ENCODE data around the gene EHMT1.

The EHMT1 gene

DNA sequence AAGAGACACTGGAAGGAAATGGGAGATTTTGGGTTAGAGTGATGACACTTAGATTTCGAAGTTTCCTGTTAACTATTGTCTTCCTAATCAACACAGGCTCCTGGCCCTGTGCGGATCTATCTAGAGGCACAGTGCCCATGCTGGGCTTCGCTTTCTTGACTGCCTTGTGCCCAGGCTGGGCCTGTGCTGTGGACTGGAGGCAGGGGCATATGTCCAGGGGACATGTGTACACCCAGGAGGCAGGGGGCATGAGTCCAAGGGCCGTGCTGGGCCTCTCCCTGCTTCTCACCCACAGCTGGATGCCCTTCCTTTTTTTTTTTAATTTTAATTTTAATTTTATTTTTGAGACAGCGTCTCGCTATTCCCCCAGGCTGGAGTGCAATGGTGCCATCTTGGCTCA, 37.6 kb downstream of the EHMT1 start:
- no peak overlapping the region for H3K27ac ChIP-seq (ENCODE audit: low read length)

DNA sequence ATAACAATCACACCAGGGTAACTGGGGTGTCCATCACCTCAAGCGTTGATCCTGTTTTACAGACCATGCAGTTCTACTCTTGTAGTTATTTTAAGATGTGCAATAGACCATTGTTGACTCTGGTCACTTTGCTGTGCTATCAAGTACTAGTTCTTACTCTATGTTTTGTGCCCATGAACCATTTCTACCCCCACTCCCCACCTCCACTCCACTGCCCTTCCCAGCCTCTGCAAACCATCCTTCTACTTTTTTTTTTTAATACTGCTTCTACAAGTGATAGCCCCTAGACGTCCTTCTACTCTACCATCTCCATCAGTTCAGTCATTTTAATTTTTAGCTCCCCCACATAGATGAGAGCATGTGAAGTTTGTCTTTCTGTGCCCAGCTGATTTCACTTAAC, 38.8 kb downstream of the EHMT1 start:
- Histone ChIP-seq H3K9ac (ENCODE audit: low read length) (no peak overlapping the region), H3F3A (ENCODE audit: insufficient read depth, low read length) (no peaks in the 10 kb centered on the region), H3K79me2 (ENCODE audit: low read length) (peaks cover 77% of the 10 kb centered on the region), H2AFZ (ENCODE audit: low read length) (no peak overlapping the region), H3K27me3 (replicated peaks; ENCODE audit: insufficient read depth, low read length) (no peaks in the 10 kb centered on the region), H3K9me3 (replicated peaks; ENCODE audit: insufficient read depth, low read length) (no peaks in the 10 kb centered on the region), H3K36me3 (replicated peaks; ENCODE audit: insufficient read depth, low read length) (no peaks in the 10 kb centered on the region), H3K4me1 (ENCODE audit: low read length) (no peaks in the 10 kb centered on the region), H3K9me2 (replicated peaks; ENCODE audit: insufficient read depth, low read length) (no peaks in the 10 kb centered on the region), H3K4me3 (ENCODE audit: low read length) (no peak overlapping the region), H4K20me1 (ENCODE audit: insufficient read depth, low read length) (no peaks in the 10 kb centered on the region), H3K4me2 (ENCODE audit: low read depth, low read length) (no peak overlapping the region), H3K27ac (ENCODE audit: low read length) (no peak overlapping the region)
- no peak for TF ChIP-seq EZH2 (optimal IDR thresholded peaks at IDR 0.05; ENCODE audit: low read depth, low read length)
- TF ChIP-seq, protein P1, sequence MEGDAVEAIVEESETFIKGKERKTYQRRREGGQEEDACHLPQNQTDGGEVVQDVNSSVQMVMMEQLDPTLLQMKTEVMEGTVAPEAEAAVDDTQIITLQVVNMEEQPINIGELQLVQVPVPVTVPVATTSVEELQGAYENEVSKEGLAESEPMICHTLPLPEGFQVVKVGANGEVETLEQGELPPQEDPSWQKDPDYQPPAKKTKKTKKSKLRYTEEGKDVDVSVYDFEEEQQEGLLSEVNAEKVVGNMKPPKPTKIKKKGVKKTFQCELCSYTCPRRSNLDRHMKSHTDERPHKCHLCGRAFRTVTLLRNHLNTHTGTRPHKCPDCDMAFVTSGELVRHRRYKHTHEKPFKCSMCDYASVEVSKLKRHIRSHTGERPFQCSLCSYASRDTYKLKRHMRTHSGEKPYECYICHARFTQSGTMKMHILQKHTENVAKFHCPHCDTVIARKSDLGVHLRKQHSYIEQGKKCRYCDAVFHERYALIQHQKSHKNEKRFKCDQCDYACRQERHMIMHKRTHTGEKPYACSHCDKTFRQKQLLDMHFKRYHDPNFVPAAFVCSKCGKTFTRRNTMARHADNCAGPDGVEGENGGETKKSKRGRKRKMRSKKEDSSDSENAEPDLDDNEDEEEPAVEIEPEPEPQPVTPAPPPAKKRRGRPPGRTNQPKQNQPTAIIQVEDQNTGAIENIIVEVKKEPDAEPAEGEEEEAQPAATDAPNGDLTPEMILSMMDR (IDR thresholded peaks at IDR 0.05; ENCODE audit: low read length) = no peak
- TF ChIP-seq EZH2phosphoT487 (IDR thresholded peaks at IDR 0.05; ENCODE audit: low read length) = no peak
- DNase-seq = no peak

More for the DNA sequence above, 37.6 kb downstream of the EHMT1 start:
- Histone ChIP-seq H3K9me3 (replicated peaks; ENCODE audit: insufficient read depth, low read length) (no peaks in the 10 kb centered on the region), H3K79me2 (ENCODE audit: low read length) (peaks cover 74% of the 10 kb centered on the region), H3K4me3 (ENCODE audit: low read length) (no peak overlapping the region), H3K9ac (ENCODE audit: low read length) (no peak overlapping the region), H3K36me3 (replicated peaks; ENCODE audit: insufficient read depth, low read length) (no peaks in the 10 kb centered on the region), H4K20me1 (ENCODE audit: insufficient read depth, low read length) (no peaks in the 10 kb centered on the region), H3F3A (ENCODE audit: insufficient read depth, low read length) (no peaks in the 10 kb centered on the region), H2AFZ (ENCODE audit: low read length) (no peak overlapping the region), H3K4me1 (ENCODE audit: low read length) (no peaks in the 10 kb centered on the region), H3K9me2 (replicated peaks; ENCODE audit: insufficient read depth, low read length) (no peaks in the 10 kb centered on the region), H3K4me2 (ENCODE audit: low read depth, low read length) (no peak overlapping the region), H3K27me3 (replicated peaks; ENCODE audit: insufficient read depth, low read length) (no peaks in the 10 kb centered on the region)
- TF ChIP-seq, protein P1 (IDR thresholded peaks at IDR 0.05; ENCODE audit: low read length) = no peak
- no peak for TF ChIP-seq EZH2 (optimal IDR thresholded peaks at IDR 0.05; ENCODE audit: low read depth, low read length)
- no peak for TF ChIP-seq EZH2phosphoT487 (IDR thresholded peaks at IDR 0.05; ENCODE audit: low read length)
- no peak for DNase-seq

GRCh38 chr9:137658781-137659180, 40.0 kb downstream of the EHMT1 start:
- no peak for DNase-seq
- H3K9ac ChIP-seq (ENCODE audit: low read length) = no peak overlapping the region
- H3K4me3 ChIP-seq (ENCODE audit: low read length) = no peak overlapping the region
- H3F3A ChIP-seq (ENCODE audit: insufficient read depth, low read length) = no peaks in the 10 kb centered on the region
- H3K27ac ChIP-seq (ENCODE audit: low read length) = no peak overlapping the region
- no peak overlapping the region for H3K4me2 ChIP-seq (ENCODE audit: low read depth, low read length)
- H3K4me1 ChIP-seq (ENCODE audit: low read length) = no peaks in the 10 kb centered on the region
- no peaks in the 10 kb centered on the region for H4K20me1 ChIP-seq (ENCODE audit: insufficient read depth, low read length)
- no peaks in the 10 kb centered on the region for H3K9me3 ChIP-seq (replicated peaks; ENCODE audit: insufficient read depth, low read length)
- no peak overlapping the region for H2AFZ ChIP-seq (ENCODE audit: low read length)
- no peaks in the 10 kb centered on the region for H3K9me2 ChIP-seq (replicated peaks; ENCODE audit: insufficient read depth, low read length)
- no peaks in the 10 kb centered on the region for H3K36me3 ChIP-seq (replicated peaks; ENCODE audit: insufficient read depth, low read length)
- H3K27me3 ChIP-seq (replicated peaks; ENCODE audit: insufficient read depth, low read length) = no peaks in the 10 kb centered on the region
- TF ChIP-seq, protein P1 (IDR thresholded peaks at IDR 0.05; ENCODE audit: low read length) = no peak
- TF ChIP-seq EZH2 (optimal IDR thresholded peaks at IDR 0.05; ENCODE audit: low read depth, low read length) = no peak
- no peak for TF ChIP-seq EZH2phosphoT487 (IDR thresholded peaks at IDR 0.05; ENCODE audit: low read length)
- H3K79me2 ChIP-seq (ENCODE audit: low read length) = peaks cover 78% of the 10 kb centered on the region

Data from MM.1S (cell line).